ENCODE data around the gene AP5Z1.
"Not testable (repeated sequence)": the region's sequence is repeated elsewhere in the genome, so short reads cannot be mapped to it uniquely, and the experiment has no call there.

The AP5Z1 gene

GRCh38 chr7:4789194-4790077, 14.0 kb downstream of the AP5Z1 start:
- no peak for DNase-seq

GRCh38 chr7:4790078-4790465, 14.6 kb downstream of the AP5Z1 start:
- no peak for DNase-seq

- DNase-seq = no peak
Observed at GRCh38 chr7:4790516-4790991, 15.1 kb downstream of the AP5Z1 start.

GRCh38 chr7:4791101-4791737, 15.8 kb downstream of the AP5Z1 start:
- DNase-seq = no peak

GRCh38 chr7:4791738-4792536, 16.5 kb downstream of the AP5Z1 start:
- no peak for DNase-seq

GRCh38 chr7:4792537-4793126, 17.2 kb downstream of the AP5Z1 start:
- DNase-seq = no peak

- not testable (repeated sequence) for DNase-seq
Observed at GRCh38 chr7:4793385-4793993, 18.1 kb downstream of the AP5Z1 start.

GRCh38 chr7:4794171-4794570, 18.7 kb downstream of the AP5Z1 start:
- not testable (repeated sequence) for DNase-seq

- no peak for DNase-seq
Observed at GRCh38 chr7:4794591-4795350, 19.3 kb downstream of the AP5Z1 start.

GRCh38 chr7:4796453-4796852, 21.0 kb downstream of the AP5Z1 start:
- DNase-seq = no peak

- DNase-seq = no peak
Observed at GRCh38 chr7:4797858-4798705, 22.7 kb downstream of the AP5Z1 start.

- no peak for DNase-seq
Observed at GRCh38 chr7:4798706-4799235, 23.3 kb downstream of the AP5Z1 start.

GRCh38 chr7:4799508-4800268, 24.3 kb downstream of the AP5Z1 start:
- no peak for DNase-seq

- no peak for DNase-seq
Observed at GRCh38 chr7:4800487-4800886, 25.1 kb downstream of the AP5Z1 start.

- no peak for DNase-seq
Observed at GRCh38 chr7:4800926-4801838, 25.8 kb downstream of the AP5Z1 start.

GRCh38 chr7:4801839-4802231, 26.4 kb downstream of the AP5Z1 start:
- no peak for DNase-seq

- not testable (repeated sequence) for DNase-seq
Observed at GRCh38 chr7:4802577-4802976, 27.2 kb downstream of the AP5Z1 start.

GRCh38 chr7:4803397-4804241, 28.2 kb downstream of the AP5Z1 start:
- no peak for DNase-seq

All from DMS79 treated with DMSO at 0.1 percent for 48 hours (cell line).